Smooth muscle cell (in vitro differentiated cells): ENCODE data around the gene MTCH1. TPM values are rescaled to one million over a fixed set of nuclear protein-coding genes. Genes with fewer than 3 reads are reported as not detected.

Experiments used
- DNase-seq: peaks from one replicate; lab custom pipeline; 2025; ENCODE audit not compliant: unreplicated experiment; lab: John Stamatoyannopoulos, UW
- H2AFZ ChIP-seq: fragments of 200-600 bp; sonication (generic); 2 replicates; pipeline ENCODE4 v1.6.0; 2016; ENCODE audit warnings: antibody characterized with exemption, low read depth, mild to moderate bottlenecking
- H3F3A ChIP-seq: fragments of 200-600 bp; sonication (generic); 2 replicates; pipeline ENCODE4 v1.6.0; 2017; ENCODE audit warnings: antibody characterized with exemption, low read depth
- H3K27ac ChIP-seq: fragments of 200-600 bp; sonication (generic); 2 replicates; pipeline ENCODE4 v1.5.1; 2016; ENCODE audit warnings: low read depth, mild to moderate bottlenecking
- H3K27me3 ChIP-seq: fragments of 200-600 bp; sonication (generic); 2 replicates; pipeline ENCODE4 v1.6.1; 2016; ENCODE audit warnings: low read depth, mild to moderate bottlenecking
- H3K36me3 ChIP-seq: fragments of 200-600 bp; sonication (generic); 2 replicates; pipeline ENCODE4 v1.5.1; 2016; ENCODE audit warnings: low read depth
- H3K4me1 ChIP-seq: fragments of 200-600 bp; sonication (generic); 2 replicates; pipeline ENCODE4 v1.5.1; 2016; ENCODE audit warnings: low read depth
- H3K4me2 ChIP-seq: fragments of 200-600 bp; sonication (generic); 2 replicates; pipeline ENCODE4 v1.6.0; 2016; ENCODE audit warnings: mild to moderate bottlenecking
- H3K4me3 ChIP-seq: fragments of 200-600 bp; sonication (generic); 2 replicates; pipeline ENCODE4 v1.5.1; 2016; ENCODE audit warnings: mild to moderate bottlenecking
- H3K79me2 ChIP-seq: fragments of 200-600 bp; sonication (generic); 2 replicates; pipeline ENCODE4 v1.6.0; 2016; ENCODE audit warnings: low read depth, mild to moderate bottlenecking
- H3K9ac ChIP-seq: fragments of 200-600 bp; sonication (generic); 2 replicates; pipeline ENCODE4 v1.6.0; 2016; ENCODE audit warnings: low read depth
- H3K9me3 ChIP-seq: fragments of 200-600 bp; sonication (generic); replicated peaks from 2 replicates; pipeline ENCODE4 v1.5.1; 2016; ENCODE audit warnings: low read depth
- H4K20me1 ChIP-seq: fragments of 200-600 bp; sonication (generic); 2 replicates; pipeline ENCODE4 v1.6.0; 2016; ENCODE audit warnings: low read depth
- WGBS: methylation state at CpG from one replicate; pipeline ENCODE4 v1.1.7; 2016; ENCODE audit warnings: low lambda C conversion rate; 5-methylcytosine and 5-hydroxymethylcytosine counted together
- polyA plus RNA-seq: library from polyadenylated mRNA; unstranded; fragments of >200 nt; fragmentation: Nextera tagmentation; extraction: Ambion mirVana; gene quantifications from 2 replicates; pipeline ENCODE4 v1.2.1, GENCODE V29; 2016
- total RNA-seq: library from RNA; depleted of rRNA; stranded (reverse); fragments of >200 nt; gene quantifications from 2 replicates; pipeline ENCODE4 v1.2.3, GENCODE V29; 2014
- TF ChIP-seq, protein P1 (sequence below): fragments of 200-600 bp; sonication (generic); IDR thresholded peaks from 2 replicates; pipeline ENCODE4 v1.5.1; 2017; ENCODE audit warnings: borderline replicate concordance, mild to moderate bottlenecking, antibody characterized with exemption; ENCODE audit not compliant: insufficient read depth, poor library complexity, severe bottlenecking

MTCH1 gene
- total and polyA plus RNA-seq, 2 experiments from 2014 or later, result 200 to 517 TPM

- Histone ChIP-seq H3K36me3 (no peaks in the 10 kb centered on the region), H3K27ac (peak overlapping the region; percentile 87), H3F3A (peaks cover 12% of the 10 kb centered on the region), H3K9me3 (no peaks in the 10 kb centered on the region), H3K4me1 (peaks cover 30% of the 10 kb centered on the region), H3K4me3 (no peak overlapping the region), H3K4me2 (no peak overlapping the region), H3K27me3 (no peaks in the 10 kb centered on the region), H3K9ac (no peak overlapping the region), H2AFZ (no peak overlapping the region), H4K20me1 (no peaks in the 10 kb centered on the region), H3K79me2 (no peaks in the 10 kb centered on the region)
- TF ChIP-seq, protein P1, sequence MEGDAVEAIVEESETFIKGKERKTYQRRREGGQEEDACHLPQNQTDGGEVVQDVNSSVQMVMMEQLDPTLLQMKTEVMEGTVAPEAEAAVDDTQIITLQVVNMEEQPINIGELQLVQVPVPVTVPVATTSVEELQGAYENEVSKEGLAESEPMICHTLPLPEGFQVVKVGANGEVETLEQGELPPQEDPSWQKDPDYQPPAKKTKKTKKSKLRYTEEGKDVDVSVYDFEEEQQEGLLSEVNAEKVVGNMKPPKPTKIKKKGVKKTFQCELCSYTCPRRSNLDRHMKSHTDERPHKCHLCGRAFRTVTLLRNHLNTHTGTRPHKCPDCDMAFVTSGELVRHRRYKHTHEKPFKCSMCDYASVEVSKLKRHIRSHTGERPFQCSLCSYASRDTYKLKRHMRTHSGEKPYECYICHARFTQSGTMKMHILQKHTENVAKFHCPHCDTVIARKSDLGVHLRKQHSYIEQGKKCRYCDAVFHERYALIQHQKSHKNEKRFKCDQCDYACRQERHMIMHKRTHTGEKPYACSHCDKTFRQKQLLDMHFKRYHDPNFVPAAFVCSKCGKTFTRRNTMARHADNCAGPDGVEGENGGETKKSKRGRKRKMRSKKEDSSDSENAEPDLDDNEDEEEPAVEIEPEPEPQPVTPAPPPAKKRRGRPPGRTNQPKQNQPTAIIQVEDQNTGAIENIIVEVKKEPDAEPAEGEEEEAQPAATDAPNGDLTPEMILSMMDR, result no peak
- WGBS, result 96% methylated on average over 4 of the region's 4 CpGs
- DNase-seq, result no peak
Observed at GRCh38 chr6:36920049-36920448, 65.9 kb downstream of the MTCH1 start.

Other genes with a start within 250 kb of the MTCH1 start
- 0.31 TPM in 1 of 2 replicates, not detected in the other for gene CPNE5, start 146.8 kb downstream of the MTCH1 start, total RNA-seq
- 0.43 and 1.0 TPM in 2 replicates for gene CPNE5, start 146.8 kb downstream of the MTCH1 start, polyA plus RNA-seq
- 49.3 and 57.6 TPM in 2 replicates for gene PPIL1, start 111.4 kb downstream of the MTCH1 start, total RNA-seq
- gene PPIL1, start 111.4 kb downstream of the MTCH1 start, polyA plus RNA-seq, result 34.6 and 45.4 TPM in 2 replicates
- gene C6orf89, start 100.2 kb downstream of the MTCH1 start, total RNA-seq, result 40.7 and 45.7 TPM in 2 replicates
- gene C6orf89, start 100.2 kb downstream of the MTCH1 start, polyA plus RNA-seq, result 43.7 and 44.6 TPM in 2 replicates
- 1.2 and 4.1 TPM in 2 replicates for gene PI16, start 31.5 kb downstream of the MTCH1 start, total RNA-seq
- 7.2 and 9.6 TPM in 2 replicates for gene PI16, start 31.5 kb downstream of the MTCH1 start, polyA plus RNA-seq
- not detected in 2 replicates for gene FGD2, start 19.5 kb upstream of the MTCH1 start, total RNA-seq
- not detected in 2 replicates for gene FGD2, start 19.5 kb upstream of the MTCH1 start, polyA plus RNA-seq
- gene PIM1, start 184.0 kb upstream of the MTCH1 start, total RNA-seq, result 29.3 and 29.5 TPM in 2 replicates
- gene PIM1, start 184.0 kb upstream of the MTCH1 start, polyA plus RNA-seq, result 35.7 and 41.9 TPM in 2 replicates